ENCODE measurements around the gene CKS2.

Gene CKS2

DNA sequence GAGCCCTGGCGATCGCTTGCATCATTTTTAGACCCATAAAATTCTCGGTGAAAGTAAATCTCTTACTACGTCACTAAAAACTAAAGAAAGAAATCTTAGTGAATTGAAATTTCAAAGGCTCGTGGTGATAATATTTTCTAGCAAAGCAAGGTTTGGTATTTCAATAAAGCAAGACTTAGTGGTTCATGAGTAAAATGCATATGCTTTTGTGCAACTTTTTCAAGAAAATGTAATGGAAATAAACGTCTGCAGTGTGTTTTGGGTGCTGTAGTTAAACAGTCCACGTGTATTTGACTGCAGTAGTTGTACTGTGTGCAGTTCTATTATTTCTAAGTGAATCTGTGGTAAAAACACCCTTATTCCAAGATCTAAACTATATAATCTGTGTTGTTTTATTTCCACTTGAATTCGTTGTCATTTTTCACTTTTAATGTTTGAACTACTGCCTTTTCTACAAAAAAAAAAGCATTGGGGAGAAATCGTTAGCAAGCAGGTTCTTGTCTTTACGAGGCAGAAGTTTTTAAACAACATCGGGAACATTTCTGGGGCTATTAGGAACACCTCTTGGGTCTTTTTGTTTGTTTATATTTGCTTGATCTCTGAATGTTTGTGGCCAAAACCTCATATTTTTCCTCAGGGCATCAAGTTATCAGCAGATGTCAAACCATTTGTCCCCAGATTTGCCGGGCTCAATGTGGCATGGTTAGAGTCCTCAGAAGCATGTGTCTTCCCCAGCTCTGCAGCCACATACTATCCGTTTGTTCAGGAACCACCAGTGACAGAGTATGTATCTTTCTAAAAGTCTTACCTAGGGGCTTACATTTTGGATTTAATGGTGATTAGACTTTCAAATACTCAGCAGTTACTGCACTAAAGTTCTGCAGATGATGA lies 8.3 kb downstream of the CKS2 start:
- H3K4me3 ChIP-seq (ENCODE audit: insufficient read depth in 1 of 2, low read depth in 1 of 2, low read length in 2 of 2) = peak overlapping the region in 1 of 2 experiments; percentile 93
- H3K4ac ChIP-seq (ENCODE audit: low read depth in 1 of 2, low read length in 2 of 2) = no peak overlapping the region
- no peak overlapping the region for H2BK5ac ChIP-seq (ENCODE audit: low read depth, low read length, poor library complexity, severe bottlenecking)
- no peak overlapping the region for H2BK15ac ChIP-seq (ENCODE audit: low read depth, poor library complexity, severe bottlenecking)
- no peak overlapping the region for H2BK120ac ChIP-seq (ENCODE audit: low read depth, low read length)
- no peak overlapping the region for H3K14ac ChIP-seq (ENCODE audit: low read length in 2 of 2)
- H3K18ac ChIP-seq (ENCODE audit: low read depth in 1 of 2, low read length in 2 of 2) = no peak overlapping the region
- H4K8ac ChIP-seq (ENCODE audit: low read length) = no peak overlapping the region
- peaks cover 0 to 33% of the 10 kb centered on the region in 2 experiments for H3K36me3 ChIP-seq (ENCODE audit: control insufficient read depth in 1 of 2, insufficient read depth in 2 of 2, low read depth in 1 of 2, low read length in 2 of 2)
- H3K4me2 ChIP-seq (ENCODE audit: low read length, poor library complexity, severe bottlenecking) = peak overlapping the region; percentile 69
- no peak overlapping the region for H2AK5ac ChIP-seq (ENCODE audit: low read length, severe bottlenecking)
- peak overlapping the region; percentile 80 for H3K27ac ChIP-seq (ENCODE audit: low read length, poor library complexity, severe bottlenecking)
- no peak overlapping the region for H4K91ac ChIP-seq (ENCODE audit: low read length)
- no peak overlapping the region for H2AFZ ChIP-seq (ENCODE audit: low read depth, low read length)
- no peak overlapping the region for H2BK12ac ChIP-seq (ENCODE audit: low read length in 2 of 2)
- DNase-seq = no peak
- peaks cover 15% of the 10 kb centered on the region for H3K79me1 ChIP-seq (replicated peaks; ENCODE audit: low read length, poor library complexity, severe bottlenecking)
- peaks cover 9% of the 10 kb centered on the region for H3K4me1 ChIP-seq (ENCODE audit: control insufficient read depth, insufficient read depth, low read depth, low read length)
- no peaks in the 10 kb centered on the region for H3K27me3 ChIP-seq (ENCODE audit: control insufficient read depth in 1 of 2, insufficient read depth in 1 of 2, low read length in 2 of 2)
- WGBS = 13% methylated on average over 7 of the region's 13 CpGs
- H3K9ac ChIP-seq (ENCODE audit: low read length) = peak overlapping the region; percentile 96
- no peak overlapping the region for H3K23ac ChIP-seq (ENCODE audit: low read length in 2 of 2)
- no peaks in the 10 kb centered on the region for H3K9me3 ChIP-seq (ENCODE audit: control insufficient read depth, low read length)

DNA sequence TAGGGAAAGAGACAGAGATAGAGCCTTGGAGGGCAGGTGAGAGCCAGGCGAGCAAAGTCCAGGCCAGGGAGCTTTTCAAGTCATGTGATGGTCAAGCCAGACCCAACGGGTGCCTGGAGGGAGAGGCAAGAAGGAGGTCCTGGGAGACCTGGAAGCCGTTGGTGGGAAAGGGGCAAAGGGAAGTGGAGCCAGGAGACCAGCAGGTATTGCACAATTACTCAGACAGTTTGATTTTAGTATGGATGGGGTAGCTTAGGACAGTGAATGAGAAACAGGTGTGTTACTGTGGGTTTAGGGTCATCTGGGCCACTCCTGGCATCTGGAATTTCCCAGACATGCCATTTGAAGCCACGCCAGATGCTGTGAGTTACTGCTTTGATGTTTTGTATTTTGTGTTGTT lies 12.4 kb downstream of the CKS2 start:
- Histone ChIP-seq H3K9ac (ENCODE audit: low read length) (no peak overlapping the region), H2AFZ (ENCODE audit: low read depth, low read length) (no peak overlapping the region)

DNA sequence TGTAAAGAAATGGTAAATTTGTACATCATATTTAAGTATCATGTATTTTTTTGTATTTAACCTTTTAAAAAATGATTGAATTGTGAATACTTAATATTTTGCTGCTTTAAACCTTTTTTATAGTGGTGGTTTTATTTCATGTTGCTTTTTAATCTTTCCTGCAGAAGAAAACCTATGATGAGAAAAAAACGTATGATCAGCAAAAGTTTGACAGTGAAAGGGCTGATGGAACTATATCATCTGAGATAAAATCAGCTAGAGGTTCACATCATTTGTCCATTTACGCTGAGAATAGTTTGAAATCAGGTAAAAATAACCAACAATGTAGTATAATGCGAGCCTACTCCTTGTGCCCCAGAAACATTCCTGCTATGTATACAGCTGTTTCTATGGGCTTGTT lies 14.7 kb downstream of the CKS2 start:
- no peak overlapping the region for H2BK120ac ChIP-seq (ENCODE audit: low read depth, low read length)
- no peak overlapping the region for H2AK5ac ChIP-seq (ENCODE audit: low read length, severe bottlenecking)
- no peak overlapping the region for H3K9ac ChIP-seq (ENCODE audit: low read length)
- H3K27ac ChIP-seq (ENCODE audit: low read length, poor library complexity, severe bottlenecking) = no peak overlapping the region
- no peak overlapping the region for H3K4me2 ChIP-seq (ENCODE audit: low read length, poor library complexity, severe bottlenecking)
- peaks cover 29% of the 10 kb centered on the region for H3K79me1 ChIP-seq (replicated peaks; ENCODE audit: low read length, poor library complexity, severe bottlenecking)
- H4K8ac ChIP-seq (ENCODE audit: low read length) = no peak overlapping the region
- no peak overlapping the region for H2AFZ ChIP-seq (ENCODE audit: low read depth, low read length)
- DNase-seq = no peak
- no peaks in the 10 kb centered on the region for H3K9me3 ChIP-seq (ENCODE audit: control insufficient read depth, low read length)
- H3K18ac ChIP-seq (ENCODE audit: low read depth in 1 of 2, low read length in 2 of 2) = no peak overlapping the region
- no peak overlapping the region for H3K14ac ChIP-seq (ENCODE audit: low read length in 2 of 2)
- H2BK5ac ChIP-seq (ENCODE audit: low read depth, low read length, poor library complexity, severe bottlenecking) = no peak overlapping the region
- 98% methylated on average over 3 of the region's 3 CpGs for WGBS
- H3K36me3 ChIP-seq (ENCODE audit: control insufficient read depth in 1 of 2, insufficient read depth in 2 of 2, low read depth in 1 of 2, low read length in 2 of 2) = peaks cover 21 to 61% of the 10 kb centered on the region in 2 experiments
- H3K4ac ChIP-seq (ENCODE audit: low read depth in 1 of 2, low read length in 2 of 2) = no peak overlapping the region
- H3K4me3 ChIP-seq (ENCODE audit: insufficient read depth in 1 of 2, low read depth in 1 of 2, low read length in 2 of 2) = no peak overlapping the region
- peaks cover 3% of the 10 kb centered on the region for H3K4me1 ChIP-seq (ENCODE audit: control insufficient read depth, insufficient read depth, low read depth, low read length)
- no peaks in the 10 kb centered on the region for H3K27me3 ChIP-seq (ENCODE audit: control insufficient read depth in 1 of 2, insufficient read depth in 1 of 2, low read length in 2 of 2)
- no peak overlapping the region for H3K23ac ChIP-seq (ENCODE audit: low read length in 2 of 2)
- H2BK12ac ChIP-seq (ENCODE audit: low read length in 2 of 2) = no peak overlapping the region
- H2BK15ac ChIP-seq (ENCODE audit: low read depth, poor library complexity, severe bottlenecking) = no peak overlapping the region
- H4K91ac ChIP-seq (ENCODE audit: low read length) = no peak overlapping the region

More for the DNA sequence above, 12.4 kb downstream of the CKS2 start:
- Histone ChIP-seq H3K4me1 (ENCODE audit: control insufficient read depth, insufficient read depth, low read depth, low read length) (peaks cover 7% of the 10 kb centered on the region), H3K27me3 (ENCODE audit: control insufficient read depth in 1 of 2, insufficient read depth in 1 of 2, low read length in 2 of 2) (no peaks in the 10 kb centered on the region), H3K79me1 (replicated peaks; ENCODE audit: low read length, poor library complexity, severe bottlenecking) (peaks cover 26% of the 10 kb centered on the region), H2AK5ac (ENCODE audit: low read length, severe bottlenecking) (no peak overlapping the region), H4K91ac (ENCODE audit: low read length) (no peak overlapping the region), H3K9me3 (ENCODE audit: control insufficient read depth, low read length) (no peaks in the 10 kb centered on the region), H2BK15ac (ENCODE audit: low read depth, poor library complexity, severe bottlenecking) (no peak overlapping the region), H3K4me3 (ENCODE audit: insufficient read depth in 1 of 2, low read depth in 1 of 2, low read length in 2 of 2) (no peak overlapping the region), H3K18ac (ENCODE audit: low read depth in 1 of 2, low read length in 2 of 2) (no peak overlapping the region), H2BK120ac (ENCODE audit: low read depth, low read length) (no peak overlapping the region), H3K4me2 (ENCODE audit: low read length, poor library complexity, severe bottlenecking) (no peak overlapping the region), H4K8ac (ENCODE audit: low read length) (no peak overlapping the region), H3K27ac (ENCODE audit: low read length, poor library complexity, severe bottlenecking) (no peak overlapping the region), H3K23ac (ENCODE audit: low read length in 2 of 2) (peak overlapping the region in 1 of 2 experiments; percentile 3), H2BK12ac (ENCODE audit: low read length in 2 of 2) (no peak overlapping the region), H3K36me3 (ENCODE audit: control insufficient read depth in 1 of 2, insufficient read depth in 2 of 2, low read depth in 1 of 2, low read length in 2 of 2) (peaks cover 9 to 37% of the 10 kb centered on the region in 2 experiments), H3K14ac (ENCODE audit: low read length in 2 of 2) (no peak overlapping the region), H3K4ac (ENCODE audit: low read depth in 1 of 2, low read length in 2 of 2) (no peak overlapping the region), H2BK5ac (ENCODE audit: low read depth, low read length, poor library complexity, severe bottlenecking) (no peak overlapping the region)
- WGBS = 93% methylated on average over 4 of the region's 4 CpGs
- no peak for DNase-seq

DNA sequence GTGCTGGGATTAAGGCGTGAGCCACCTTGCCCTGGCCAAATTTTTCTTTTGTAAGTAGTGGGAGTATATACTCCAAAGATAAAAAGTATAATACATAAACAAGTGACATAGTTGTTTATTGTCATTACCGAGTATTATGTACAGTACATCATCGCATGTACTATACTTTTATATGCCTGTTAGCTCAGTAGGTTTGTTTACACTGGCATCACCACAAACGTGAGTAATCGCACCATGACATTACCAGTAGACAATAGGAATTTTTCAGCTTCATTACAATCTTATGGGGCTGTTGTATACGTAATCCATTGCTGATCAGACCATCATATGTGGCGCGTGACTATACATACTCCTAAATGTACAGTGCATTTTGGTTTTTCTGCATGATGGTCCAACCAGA lies 17.1 kb downstream of the CKS2 start:
- no peak overlapping the region for H2AK5ac ChIP-seq (ENCODE audit: low read length, severe bottlenecking)
- H3K9me3 ChIP-seq (ENCODE audit: control insufficient read depth, low read length) = no peaks in the 10 kb centered on the region

More for the DNA sequence above, 17.1 kb downstream of the CKS2 start:
- H3K9ac ChIP-seq (ENCODE audit: low read length) = no peak overlapping the region
- no peak overlapping the region for H2AFZ ChIP-seq (ENCODE audit: low read depth, low read length)
- H3K18ac ChIP-seq (ENCODE audit: low read depth in 1 of 2, low read length in 2 of 2) = no peak overlapping the region
- whole genome bisulfite sequencing = 84% methylated on average over 7 of the region's 8 CpGs
- H3K4me2 ChIP-seq (ENCODE audit: low read length, poor library complexity, severe bottlenecking) = no peak overlapping the region
- no peak overlapping the region for H2BK120ac ChIP-seq (ENCODE audit: low read depth, low read length)
- DNase-seq = peak; percentile 33
- H3K27me3 ChIP-seq (ENCODE audit: control insufficient read depth in 1 of 2, insufficient read depth in 1 of 2, low read length in 2 of 2) = no peaks in the 10 kb centered on the region
- H3K79me1 ChIP-seq (replicated peaks; ENCODE audit: low read length, poor library complexity, severe bottlenecking) = peaks cover 33% of the 10 kb centered on the region
- no peak overlapping the region for H4K91ac ChIP-seq (ENCODE audit: low read length)
- H3K36me3 ChIP-seq (ENCODE audit: control insufficient read depth in 1 of 2, insufficient read depth in 2 of 2, low read depth in 1 of 2, low read length in 2 of 2) = peaks cover 21 to 73% of the 10 kb centered on the region in 2 experiments
- H4K8ac ChIP-seq (ENCODE audit: low read length) = no peak overlapping the region
- H2BK15ac ChIP-seq (ENCODE audit: low read depth, poor library complexity, severe bottlenecking) = no peak overlapping the region
- H3K4me3 ChIP-seq (ENCODE audit: insufficient read depth in 1 of 2, low read depth in 1 of 2, low read length in 2 of 2) = no peak overlapping the region
- no peak overlapping the region for H3K27ac ChIP-seq (ENCODE audit: low read length, poor library complexity, severe bottlenecking)
- H3K4me1 ChIP-seq (ENCODE audit: control insufficient read depth, insufficient read depth, low read depth, low read length) = peaks cover 3% of the 10 kb centered on the region
- no peak overlapping the region for H3K23ac ChIP-seq (ENCODE audit: low read length in 2 of 2)
- H3K14ac ChIP-seq (ENCODE audit: low read length in 2 of 2) = no peak overlapping the region
- H2BK5ac ChIP-seq (ENCODE audit: low read depth, low read length, poor library complexity, severe bottlenecking) = no peak overlapping the region
- H3K4ac ChIP-seq (ENCODE audit: low read depth in 1 of 2, low read length in 2 of 2) = no peak overlapping the region
- H2BK12ac ChIP-seq (ENCODE audit: low read length in 2 of 2) = no peak overlapping the region
